NOMO-1 treated with dmso at 0.1 percent for 144 hours (cell line): ENCODE data around the gene TRIM27.
"Not testable (repeated sequence)": the region's sequence is repeated elsewhere in the genome, so short reads cannot be mapped to it uniquely, and the experiment has no call there.

Source experiments
- DNase-seq: peaks from one replicate; lab custom pipeline; 2025; ENCODE audit not compliant: unreplicated experiment; lab: John Stamatoyannopoulos, UW

TRIM27 gene

GRCh38 chr6:28897369-28897745, 26.4 kb downstream of the TRIM27 start:
- DNase-seq = no peak

- DNase-seq = peak; percentile 52
Measured at GRCh38 chr6:28896505-28897368, 27.0 kb downstream of the TRIM27 start.

- peak; percentile 91 for DNase-seq
Measured at GRCh38 chr6:28895131-28895812, 28.5 kb downstream of the TRIM27 start.

GRCh38 chr6:28893172-28893799, 30.5 kb downstream of the TRIM27 start:
- DNase-seq = no peak

- no peak for DNase-seq
Measured at GRCh38 chr6:28892525-28892924, 31.3 kb downstream of the TRIM27 start.

GRCh38 chr6:28887796-28888496, 35.8 kb downstream of the TRIM27 start:
- no peak for DNase-seq

- DNase-seq = no peak
Measured at GRCh38 chr6:28886079-28886439, 37.7 kb downstream of the TRIM27 start.

GRCh38 chr6:28884423-28885131, 39.2 kb downstream of the TRIM27 start:
- peak; percentile 47 for DNase-seq

- peak; percentile 65 for DNase-seq
Measured at GRCh38 chr6:28880894-28881780, 42.6 kb downstream of the TRIM27 start.

GRCh38 chr6:28880519-28880893, 43.3 kb downstream of the TRIM27 start:
- DNase-seq = no peak

GRCh38 chr6:28876710-28877109, 47.1 kb downstream of the TRIM27 start:
- no peak for DNase-seq

- no peak for DNase-seq
Measured at GRCh38 chr6:28875191-28875747, 48.5 kb downstream of the TRIM27 start.

- not testable (repeated sequence) for DNase-seq
Measured at GRCh38 chr6:28872157-28872817, 51.5 kb downstream of the TRIM27 start.

- no peak for DNase-seq
Measured at GRCh38 chr6:28871335-28872156, 52.2 kb downstream of the TRIM27 start.

- DNase-seq = no peak
Measured at GRCh38 chr6:28868873-28869272, 54.9 kb downstream of the TRIM27 start.

GRCh38 chr6:28867086-28867409, 56.7 kb downstream of the TRIM27 start:
- no peak for DNase-seq

- DNase-seq = peak; percentile 44
Measured at GRCh38 chr6:28866205-28867085, 57.3 kb downstream of the TRIM27 start.
